T-cell (primary cell): Measurements from ENCODE around the gene AGAP1. TPM values are rescaled to one million over a fixed set of nuclear protein-coding genes. Genes with fewer than 3 reads are reported as not detected.

ENCODE experiments used
- ATAC-seq, 4 experiments: fragments of 200-7000 bp in 3 of 4; fragments of 150-1000 bp in 1 of 4; cut with Tn5 transposase; replicated peaks in 1 of 4; 1 replicate in 3 of 4; 2 replicates in 1 of 4; pipeline ENCODE4 v1.10.0; 2021; ENCODE audit warnings: moderate library complexity in 3 of 4, mild to moderate bottlenecking in 2 of 4, moderate number of reproducible peaks in 1 of 4
- CTCF ChIA-PET, 2 donors: fragments of 300-600 bp; sonication (Branson Sonifier 250); formaldehyde crosslinking; loops; one replicate each; lab custom pipeline; 2022; ENCODE audit warnings: antibody characterized with exemption in 2 of 2; lab: Charles Lee
- POLR2A ChIA-PET, 2 donors: fragments of 300-600 bp; sonication (Branson Sonifier 250); formaldehyde crosslinking; loops; one replicate each; lab custom pipeline; 2022; ENCODE audit warnings: antibody characterized with exemption in 2 of 2; lab: Charles Lee
- DNase-seq, 35 experiments: peaks; one replicate each; pipeline versions ENCODE4 v3.0.0 to v3.0.0-alpha.2; 2013 to 2023
- H3K27ac ChIP-seq: one replicate; pipeline ENCODE4 v1.5.1; 2013; ENCODE audit warnings: low read length
- H3K27me3 ChIP-seq, 2 experiments: replicated peaks in 1 of 2; 1 replicate in 1 of 2; 2 replicates in 1 of 2; pipeline versions ENCODE4 v1.6.1 to v1.7.0; 2013; ENCODE audit warnings: low read length in 1 of 2, mixed read lengths in 1 of 2; ENCODE audit not compliant: control insufficient read depth in 2 of 2, insufficient read depth in 2 of 2; ENCODE audit errors: extremely low read depth in 1 of 2
- H3K36me3 ChIP-seq, 2 donors: 1 replicate in 1 of 2; 2 replicates in 1 of 2; pipeline versions ENCODE4 v1.6.1 to v1.7.0; 2013; ENCODE audit warnings: low read length in 1 of 2; ENCODE audit not compliant: control insufficient read depth in 2 of 2, insufficient read depth in 1 of 2; ENCODE audit errors: extremely low read depth in 1 of 2
- H3K4me1 ChIP-seq, 2 experiments: 1 replicate in 1 of 2; 2 replicates in 1 of 2; pipeline versions ENCODE4 v1.6.1 to v1.7.0; 2013; ENCODE audit warnings: low read length in 2 of 2, mixed read lengths in 1 of 2; ENCODE audit not compliant: insufficient read depth in 2 of 2, control insufficient read depth in 1 of 2; ENCODE audit errors: extremely low read depth in 1 of 2
- H3K4me3 ChIP-seq, 2 donors: 1 replicate in 1 of 2; 2 replicates in 1 of 2; pipeline versions ENCODE4 v1.5.1 to v1.7.0; 2013; ENCODE audit warnings: mild to moderate bottlenecking in 2 of 2, low read length in 1 of 2, moderate library complexity in 1 of 2; ENCODE audit not compliant: control insufficient read depth in 1 of 2; ENCODE audit errors: extremely low read depth in 1 of 2
- H3K9me3 ChIP-seq: 2 replicates; pipeline ENCODE4 v1.7.0; 2013
- H3K27ac Mint-ChIP-seq, 2 donors: one replicate each; pipeline ENCODE4 v1.8.0; 2020 to 2021; ENCODE audit warnings: mild to moderate bottlenecking in 2 of 2, mixed read lengths in 2 of 2
- H3K27me3 Mint-ChIP-seq, 2 donors: one replicate each; pipeline ENCODE4 v1.8.0; 2021 to 2022; ENCODE audit warnings: mixed read lengths in 2 of 2
- H3K36me3 Mint-ChIP-seq: one replicate; pipeline ENCODE4 v1.8.0; 2021; ENCODE audit warnings: mixed read lengths
- H3K4me1 Mint-ChIP-seq, 3 donors: one replicate each; pipeline ENCODE4 v1.8.0; 2020 to 2022; ENCODE audit warnings: mixed read lengths in 3 of 3, mild to moderate bottlenecking in 1 of 3
- H3K4me3 Mint-ChIP-seq, 3 donors: one replicate each; pipeline ENCODE4 v1.8.0; 2020 to 2022; ENCODE audit warnings: mild to moderate bottlenecking in 3 of 3, mixed read lengths in 3 of 3, moderate library complexity in 3 of 3
- H3K9me3 Mint-ChIP-seq, 3 donors: one replicate each; pipeline ENCODE4 v1.8.0; 2020 to 2022; ENCODE audit warnings: mixed read lengths in 3 of 3
- WGBS: methylation state at CpG from one replicate; pipeline ENCODE4 v1.1.5; 2013; ENCODE audit warnings: missing lambda C conversion rate; ENCODE audit not compliant: insufficient coverage; 5-methylcytosine and 5-hydroxymethylcytosine counted together
- total RNA-seq, 35 experiments: library from RNA in 6 of 35; stranded (reverse) in 6 of 35; fragments of 120-200 nt in 1 of 35; gene quantifications; one replicate each; pipeline versions ENCODE4 v1.2.1 to v1.2.4 and lab custom pipeline; 2013 to 2026

Gene AGAP1
- total RNA-seq, 5 donors from 2014 or later (not counting 1 experiment from before 2014, with no cell fraction given) = 3.9 to 15.6 (median 5.2) TPM

DNA sequence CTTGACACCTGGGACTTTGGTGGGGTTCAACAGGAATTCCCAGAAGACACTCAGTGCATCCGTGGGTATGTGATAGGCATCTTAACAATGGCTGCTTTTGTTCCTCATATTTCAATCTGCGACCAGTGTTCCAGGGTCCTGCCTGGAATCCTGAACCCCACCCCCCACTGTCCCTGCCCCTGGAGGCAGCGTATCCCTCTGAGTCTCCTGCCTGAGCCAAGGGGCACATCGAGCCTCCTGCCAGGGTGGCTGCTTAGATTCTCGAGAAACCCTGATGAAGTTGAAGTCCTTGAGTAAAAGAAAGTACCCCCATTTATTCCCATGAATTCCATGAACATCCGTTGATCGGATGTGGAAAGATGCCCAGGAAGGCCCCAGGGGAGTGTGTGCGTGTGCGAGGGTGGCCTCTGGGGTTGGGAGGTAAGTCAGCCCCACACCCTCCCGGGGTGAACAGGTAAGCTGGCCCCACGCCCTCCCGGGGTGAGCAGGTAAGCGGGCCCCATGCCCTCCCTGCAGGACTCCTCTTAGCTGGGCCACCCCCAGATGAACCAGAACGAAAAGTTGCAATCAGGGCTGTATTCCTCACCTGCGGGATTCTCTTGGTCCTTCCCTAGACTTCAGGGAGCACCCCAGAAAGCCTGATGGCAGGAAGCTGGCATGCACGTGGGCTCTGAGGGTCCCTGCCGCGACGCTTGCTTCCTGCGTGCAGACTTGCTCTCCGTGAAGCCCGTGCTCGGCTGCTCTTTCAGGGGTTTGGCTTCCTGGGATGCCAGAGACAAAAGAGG, 253.3 kb downstream of the AGAP1 start:
- POLR2A ChIA-PET = no interaction called here
- 90% methylated on average over 18 of the region's 23 CpGs for WGBS
- H3K4me1 Mint-ChIP-seq = no peaks in the 10 kb centered on the region

DNA sequence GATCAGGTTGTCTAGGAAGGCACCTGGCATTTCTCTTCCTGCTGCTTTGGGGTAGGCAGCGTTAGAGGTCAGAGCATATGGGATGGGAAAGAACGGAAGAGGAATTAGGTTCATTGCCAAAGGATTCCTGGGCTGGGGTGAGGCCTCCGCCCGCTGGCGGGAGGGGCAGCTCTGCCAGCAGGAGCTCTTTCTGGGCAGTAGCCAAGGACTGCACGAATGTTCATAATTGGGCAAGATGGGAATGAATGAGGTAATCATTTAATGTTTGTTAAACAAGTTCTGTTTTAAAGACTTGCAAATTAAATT, 253.9 kb downstream of the AGAP1 start:
- no peak overlapping the region for H3K27ac Mint-ChIP-seq
- H3K9me3 ChIP-seq = no peaks in the 10 kb centered on the region
- ChIA-PET POLR2A (no interaction called here), CTCF (interaction anchor here in 1 of 2 donors (0.6 kb wide), 1 partner anchor 1182 kb away, joined by 4 read pairs; no protein-coding TSS in a partner anchor)
- H3K27me3 ChIP-seq = peaks cover 0 to 12% of the 10 kb centered on the region in 2 experiments
- no peak overlapping the region for H3K4me3 Mint-ChIP-seq
- no peak overlapping the region for H3K27ac ChIP-seq
- no peak overlapping the region for H3K4me3 ChIP-seq
- WGBS = 72% methylated on average over 4 of the region's 6 CpGs
- H3K4me1 Mint-ChIP-seq = no peaks in the 10 kb centered on the region
- no peaks in the 10 kb centered on the region for H3K36me3 Mint-ChIP-seq
- H3K36me3 ChIP-seq = no peaks in the 10 kb centered on the region
- H3K9me3 Mint-ChIP-seq = no peaks in the 10 kb centered on the region
- H3K27me3 Mint-ChIP-seq = peaks cover 12 to 28% of the 10 kb centered on the region in 2 donors
- no peaks in the 10 kb centered on the region for H3K4me1 ChIP-seq
- DNase-seq (no peak), ATAC-seq (no peak)

More for the DNA sequence above, 253.3 kb downstream of the AGAP1 start:
- Histone ChIP-seq H3K9me3 (no peaks in the 10 kb centered on the region), H3K4me1 (no peaks in the 10 kb centered on the region), H3K36me3 (no peaks in the 10 kb centered on the region), H3K27me3 (peaks cover 0 to 12% of the 10 kb centered on the region in 2 experiments), H3K4me3 (no peak overlapping the region), H3K27ac (no peak overlapping the region)
- Mint-ChIP-seq H3K27ac (no peak overlapping the region), H3K4me3 (no peak overlapping the region), H3K27me3 (peaks cover 12 to 28% of the 10 kb centered on the region in 2 donors), H3K36me3 (no peaks in the 10 kb centered on the region), H3K9me3 (no peaks in the 10 kb centered on the region)
- CTCF ChIA-PET = interaction anchor here (0.6 to 1.2 kb wide), 3 partner anchors 16 to 612 kb away, joined by 4 to 10 read pairs (median 7); no protein-coding TSS in a partner anchor
- DNase-seq (no peak), ATAC-seq (no peak)

DNA sequence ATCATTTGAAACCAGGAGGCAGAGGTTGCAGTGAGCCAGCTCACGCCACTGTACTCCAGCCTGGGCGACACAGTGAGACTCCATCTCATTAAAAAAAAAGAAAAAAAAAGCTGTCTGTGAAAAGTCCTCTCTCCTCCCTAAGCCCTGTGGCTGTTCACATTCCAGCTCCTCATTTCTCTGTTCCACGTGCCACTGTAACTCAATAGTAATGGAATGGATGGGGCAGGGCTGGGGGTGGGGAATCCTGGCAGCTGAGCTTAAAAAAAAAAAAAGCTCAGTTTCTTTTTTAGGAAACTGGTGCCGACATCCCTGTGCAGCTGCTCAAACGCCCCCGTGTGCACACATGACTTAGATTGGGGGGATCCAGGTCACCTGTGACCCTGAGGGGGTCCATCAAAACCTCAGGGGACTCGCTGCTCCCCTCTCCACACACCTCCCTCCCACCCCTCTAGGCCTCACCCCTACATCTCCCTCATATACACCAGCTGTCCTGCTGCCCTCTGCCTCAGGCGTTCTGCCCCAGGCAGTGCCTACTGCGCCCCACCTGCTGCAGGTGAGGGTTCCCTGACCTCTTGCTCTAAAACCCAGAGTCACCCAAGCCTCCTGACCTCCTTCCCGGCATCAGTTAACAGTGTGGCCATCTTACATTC, 255.4 kb downstream of the AGAP1 start:
- no peak overlapping the region for H3K27ac ChIP-seq

GRCh38 chr2:235749771-235750160, 255.9 kb downstream of the AGAP1 start:
- Mint-ChIP-seq H3K27ac (no peak overlapping the region), H3K27me3 (peaks cover 12 to 22% of the 10 kb centered on the region in 2 donors), H3K9me3 (no peaks in the 10 kb centered on the region), H3K4me3 (no peak overlapping the region), H3K4me1 (no peaks in the 10 kb centered on the region), H3K36me3 (no peaks in the 10 kb centered on the region)
- Histone ChIP-seq H3K27ac (no peak overlapping the region), H3K9me3 (no peaks in the 10 kb centered on the region), H3K4me3 (no peak overlapping the region), H3K27me3 (peaks cover 0 to 15% of the 10 kb centered on the region in 2 experiments), H3K4me1 (no peaks in the 10 kb centered on the region), H3K36me3 (no peaks in the 10 kb centered on the region)
- no peak for ATAC-seq
- no CpG with 5 or more reads among the region's 3 CpGs for WGBS
- ChIA-PET CTCF (no interaction called here), POLR2A (no interaction called here)
- no peak for DNase-seq

More for the DNA sequence above, 255.4 kb downstream of the AGAP1 start:
- Mint-ChIP-seq H3K36me3 (no peaks in the 10 kb centered on the region), H3K4me1 (no peaks in the 10 kb centered on the region), H3K27ac (no peak overlapping the region), H3K4me3 (no peak overlapping the region), H3K9me3 (no peaks in the 10 kb centered on the region), H3K27me3 (peaks cover 12 to 22% of the 10 kb centered on the region in 2 donors)
- no peak for ATAC-seq
- Histone ChIP-seq H3K4me3 (no peak overlapping the region), H3K36me3 (no peaks in the 10 kb centered on the region), H3K27me3 (peaks cover 0 to 15% of the 10 kb centered on the region in 2 experiments), H3K4me1 (no peaks in the 10 kb centered on the region), H3K9me3 (no peaks in the 10 kb centered on the region)
- ChIA-PET CTCF (no interaction called here), POLR2A (no interaction called here)
- DNase-seq = no peak
- WGBS = 47% methylated on average over 6 of the region's 10 CpGs

- Histone ChIP-seq H3K27ac (no peak overlapping the region), H3K9me3 (no peaks in the 10 kb centered on the region), H3K4me3 (no peak overlapping the region), H3K27me3 (peaks cover 0 to 6% of the 10 kb centered on the region in 2 experiments), H3K36me3 (no peaks in the 10 kb centered on the region), H3K4me1 (no peaks in the 10 kb centered on the region)
- ChIA-PET POLR2A (no interaction called here), CTCF (interaction anchor here in 1 of 2 donors (0.7 kb wide), 1 partner anchor 29 kb away, joined by 3 read pairs; no protein-coding TSS in a partner anchor)
- no peaks in the 10 kb centered on the region for H3K9me3 Mint-ChIP-seq
- H3K4me3 Mint-ChIP-seq = no peak overlapping the region
- ATAC-seq = no peak
- DNase-seq = no peak
- H3K36me3 Mint-ChIP-seq = no peaks in the 10 kb centered on the region
- H3K27ac Mint-ChIP-seq = no peak overlapping the region
- no CpG with 5 or more reads among the region's 4 CpGs for WGBS
- H3K4me1 Mint-ChIP-seq = no peaks in the 10 kb centered on the region
- H3K27me3 Mint-ChIP-seq = peaks cover 12 to 18% of the 10 kb centered on the region in 2 donors
Measured at GRCh38 chr2:235752846-235753245, 259.0 kb downstream of the AGAP1 start.

- DNase-seq (no peak), ATAC-seq (no peak)
- WGBS = 81% methylated on average over 14 of the region's 21 CpGs
- no peaks in the 10 kb centered on the region for H3K4me1 Mint-ChIP-seq
- POLR2A ChIA-PET = no interaction called here
- Histone ChIP-seq H3K9me3 (no peaks in the 10 kb centered on the region), H3K27me3 (peaks cover 0 to 6% of the 10 kb centered on the region in 2 experiments), H3K4me1 (no peaks in the 10 kb centered on the region), H3K27ac (no peak overlapping the region), H3K4me3 (no peak overlapping the region), H3K36me3 (no peaks in the 10 kb centered on the region)
- H3K27me3 Mint-ChIP-seq = peaks cover 10 to 13% of the 10 kb centered on the region in 2 donors
- CTCF ChIA-PET = no interaction called here
- H3K27ac Mint-ChIP-seq = no peak overlapping the region
- no peak overlapping the region for H3K4me3 Mint-ChIP-seq
- no peaks in the 10 kb centered on the region for H3K9me3 Mint-ChIP-seq
- H3K36me3 Mint-ChIP-seq = no peaks in the 10 kb centered on the region
Measured at GRCh38 chr2:235754357-235755207, 260.7 kb downstream of the AGAP1 start.
